Measurements from ENCODE around the gene XPNPEP1.

GRCh38 chr10:109937460-109938065 lies 14.3 kb upstream of the XPNPEP1 start:
- TF ChIP-seq, protein P1, sequence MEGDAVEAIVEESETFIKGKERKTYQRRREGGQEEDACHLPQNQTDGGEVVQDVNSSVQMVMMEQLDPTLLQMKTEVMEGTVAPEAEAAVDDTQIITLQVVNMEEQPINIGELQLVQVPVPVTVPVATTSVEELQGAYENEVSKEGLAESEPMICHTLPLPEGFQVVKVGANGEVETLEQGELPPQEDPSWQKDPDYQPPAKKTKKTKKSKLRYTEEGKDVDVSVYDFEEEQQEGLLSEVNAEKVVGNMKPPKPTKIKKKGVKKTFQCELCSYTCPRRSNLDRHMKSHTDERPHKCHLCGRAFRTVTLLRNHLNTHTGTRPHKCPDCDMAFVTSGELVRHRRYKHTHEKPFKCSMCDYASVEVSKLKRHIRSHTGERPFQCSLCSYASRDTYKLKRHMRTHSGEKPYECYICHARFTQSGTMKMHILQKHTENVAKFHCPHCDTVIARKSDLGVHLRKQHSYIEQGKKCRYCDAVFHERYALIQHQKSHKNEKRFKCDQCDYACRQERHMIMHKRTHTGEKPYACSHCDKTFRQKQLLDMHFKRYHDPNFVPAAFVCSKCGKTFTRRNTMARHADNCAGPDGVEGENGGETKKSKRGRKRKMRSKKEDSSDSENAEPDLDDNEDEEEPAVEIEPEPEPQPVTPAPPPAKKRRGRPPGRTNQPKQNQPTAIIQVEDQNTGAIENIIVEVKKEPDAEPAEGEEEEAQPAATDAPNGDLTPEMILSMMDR (IDR thresholded peaks at IDR 0.05), result no peak
- no peak for TF ChIP-seq POLR2A (IDR thresholded peaks at IDR 0.05)
